WTC11 (cell line): ENCODE results near the gene CARD9.

Source experiments
- ESRRA ChIP-seq: sonication (generic); formaldehyde crosslinking; IDR thresholded peaks from 2 replicates; pipeline ENCODE4 v1.8.1; 2022; ENCODE audit warnings: mild to moderate bottlenecking, missing genetic modification reagents, borderline replicate concordance
- FOXJ3 ChIP-seq: sonication (generic); formaldehyde crosslinking; IDR thresholded peaks from 2 replicates; pipeline ENCODE4 v1.9.0; 2021; ENCODE audit warnings: missing genetic modification reagents, mild to moderate bottlenecking, borderline replicate concordance
- GRHL2 ChIP-seq: fragments of 250-450 bp; sonication (Bioruptor Pico); IDR thresholded peaks from 2 replicates; pipeline ENCODE4 v1.8.0; 2022; ENCODE audit warnings: mild to moderate bottlenecking, moderate library complexity; ENCODE audit not compliant: insufficient replicate concordance, severe bottlenecking
- TEAD1 ChIP-seq: sonication (generic); formaldehyde crosslinking; IDR thresholded peaks from 2 replicates; pipeline ENCODE4 v1.8.0; 2022; ENCODE audit warnings: mild to moderate bottlenecking, missing genetic modification reagents
- TEAD4 ChIP-seq: sonication (generic); formaldehyde crosslinking; IDR thresholded peaks from 2 replicates; pipeline ENCODE4 v1.8.0; 2022; ENCODE audit warnings: mild to moderate bottlenecking, missing genetic modification reagents
- TP53 ChIP-seq: sonication (generic); formaldehyde crosslinking; IDR thresholded peaks from 2 replicates; pipeline ENCODE4 v1.8.1; 2023; ENCODE audit warnings: mild to moderate bottlenecking, missing genetic modification reagents
- TF ChIP-seq, protein P1 (sequence below): fragments of 200-600 bp; IDR thresholded peaks from 2 replicates; pipeline ENCODE4 v1.8.0; 2022; ENCODE audit warnings: antibody characterized with exemption
- TF ChIP-seq, protein P2 (sequence below): sonication (generic); formaldehyde crosslinking; IDR thresholded peaks from 2 replicates; pipeline ENCODE4 v1.8.0; 2022; ENCODE audit warnings: mild to moderate bottlenecking, missing genetic modification reagents
- TF ChIP-seq, protein P3 (sequence below): sonication (generic); formaldehyde crosslinking; IDR thresholded peaks from 2 replicates; pipeline ENCODE4 v1.8.1; 2023; ENCODE audit warnings: mild to moderate bottlenecking, missing genetic modification reagents, moderate library complexity

DNA sequence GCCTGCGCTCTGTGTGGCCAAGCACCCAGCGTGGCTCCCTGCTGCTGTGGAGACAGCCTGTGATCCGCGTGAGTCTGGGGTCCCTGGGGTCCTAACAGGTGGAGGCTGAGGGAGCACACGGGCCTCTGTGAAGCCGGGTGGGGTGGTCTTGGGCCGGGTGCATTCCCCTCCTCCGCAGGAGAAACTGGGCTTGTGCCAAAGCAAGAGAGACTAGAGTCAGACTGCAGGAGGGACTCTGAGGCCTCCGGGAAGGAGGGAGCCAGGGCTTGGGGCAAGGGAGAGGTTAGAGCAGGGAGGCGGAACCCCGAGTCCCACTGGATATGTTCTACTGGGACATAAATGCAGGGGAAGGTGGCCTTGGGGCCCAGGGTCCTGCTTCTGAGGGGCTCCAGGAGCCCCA, 20.4 kb downstream of the CARD9 start:
- TF ChIP-seq, protein P1, sequence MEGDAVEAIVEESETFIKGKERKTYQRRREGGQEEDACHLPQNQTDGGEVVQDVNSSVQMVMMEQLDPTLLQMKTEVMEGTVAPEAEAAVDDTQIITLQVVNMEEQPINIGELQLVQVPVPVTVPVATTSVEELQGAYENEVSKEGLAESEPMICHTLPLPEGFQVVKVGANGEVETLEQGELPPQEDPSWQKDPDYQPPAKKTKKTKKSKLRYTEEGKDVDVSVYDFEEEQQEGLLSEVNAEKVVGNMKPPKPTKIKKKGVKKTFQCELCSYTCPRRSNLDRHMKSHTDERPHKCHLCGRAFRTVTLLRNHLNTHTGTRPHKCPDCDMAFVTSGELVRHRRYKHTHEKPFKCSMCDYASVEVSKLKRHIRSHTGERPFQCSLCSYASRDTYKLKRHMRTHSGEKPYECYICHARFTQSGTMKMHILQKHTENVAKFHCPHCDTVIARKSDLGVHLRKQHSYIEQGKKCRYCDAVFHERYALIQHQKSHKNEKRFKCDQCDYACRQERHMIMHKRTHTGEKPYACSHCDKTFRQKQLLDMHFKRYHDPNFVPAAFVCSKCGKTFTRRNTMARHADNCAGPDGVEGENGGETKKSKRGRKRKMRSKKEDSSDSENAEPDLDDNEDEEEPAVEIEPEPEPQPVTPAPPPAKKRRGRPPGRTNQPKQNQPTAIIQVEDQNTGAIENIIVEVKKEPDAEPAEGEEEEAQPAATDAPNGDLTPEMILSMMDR: no peak
- TF ChIP-seq ESRRA (CRISPR knock-in tag) (no peak), FOXJ3 (CRISPR knock-in tag) (no peak), TP53 (no peak), TEAD4 (CRISPR knock-in tag) (no peak), GRHL2 (CRISPR knock-in tag) (no peak), TEAD1 (CRISPR knock-in tag) (no peak)
- TF ChIP-seq, protein P2, sequence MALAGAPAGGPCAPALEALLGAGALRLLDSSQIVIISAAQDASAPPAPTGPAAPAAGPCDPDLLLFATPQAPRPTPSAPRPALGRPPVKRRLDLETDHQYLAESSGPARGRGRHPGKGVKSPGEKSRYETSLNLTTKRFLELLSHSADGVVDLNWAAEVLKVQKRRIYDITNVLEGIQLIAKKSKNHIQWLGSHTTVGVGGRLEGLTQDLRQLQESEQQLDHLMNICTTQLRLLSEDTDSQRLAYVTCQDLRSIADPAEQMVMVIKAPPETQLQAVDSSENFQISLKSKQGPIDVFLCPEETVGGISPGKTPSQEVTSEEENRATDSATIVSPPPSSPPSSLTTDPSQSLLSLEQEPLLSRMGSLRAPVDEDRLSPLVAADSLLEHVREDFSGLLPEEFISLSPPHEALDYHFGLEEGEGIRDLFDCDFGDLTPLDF: no peak
- TF ChIP-seq, protein P3, sequence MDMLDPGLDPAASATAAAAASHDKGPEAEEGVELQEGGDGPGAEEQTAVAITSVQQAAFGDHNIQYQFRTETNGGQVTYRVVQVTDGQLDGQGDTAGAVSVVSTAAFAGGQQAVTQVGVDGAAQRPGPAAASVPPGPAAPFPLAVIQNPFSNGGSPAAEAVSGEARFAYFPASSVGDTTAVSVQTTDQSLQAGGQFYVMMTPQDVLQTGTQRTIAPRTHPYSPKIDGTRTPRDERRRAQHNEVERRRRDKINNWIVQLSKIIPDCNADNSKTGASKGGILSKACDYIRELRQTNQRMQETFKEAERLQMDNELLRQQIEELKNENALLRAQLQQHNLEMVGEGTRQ (CRISPR knock-in tag): no peak
